HG03469 (cell line): Measurements from ENCODE around the gene PIAS4.
A peak's percentile ranks its signal among the peaks of the same experiment; 100 is the strongest.
"Not testable (repeated sequence)": the region's sequence is repeated elsewhere in the genome, so short reads cannot be mapped to it uniquely, and the experiment has no call there.

Experiments used
- ATAC-seq: cut with Tn5 transposase; IDR thresholded peaks from one replicate; pipeline ENCODE4 v1.9.1; 2021; ENCODE audit warnings: mild to moderate bottlenecking, moderate library complexity, moderate number of reproducible peaks; ENCODE audit not compliant: unreplicated experiment

The PIAS4 gene, protein sequence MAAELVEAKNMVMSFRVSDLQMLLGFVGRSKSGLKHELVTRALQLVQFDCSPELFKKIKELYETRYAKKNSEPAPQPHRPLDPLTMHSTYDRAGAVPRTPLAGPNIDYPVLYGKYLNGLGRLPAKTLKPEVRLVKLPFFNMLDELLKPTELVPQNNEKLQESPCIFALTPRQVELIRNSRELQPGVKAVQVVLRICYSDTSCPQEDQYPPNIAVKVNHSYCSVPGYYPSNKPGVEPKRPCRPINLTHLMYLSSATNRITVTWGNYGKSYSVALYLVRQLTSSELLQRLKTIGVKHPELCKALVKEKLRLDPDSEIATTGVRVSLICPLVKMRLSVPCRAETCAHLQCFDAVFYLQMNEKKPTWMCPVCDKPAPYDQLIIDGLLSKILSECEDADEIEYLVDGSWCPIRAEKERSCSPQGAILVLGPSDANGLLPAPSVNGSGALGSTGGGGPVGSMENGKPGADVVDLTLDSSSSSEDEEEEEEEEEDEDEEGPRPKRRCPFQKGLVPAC

DNA sequence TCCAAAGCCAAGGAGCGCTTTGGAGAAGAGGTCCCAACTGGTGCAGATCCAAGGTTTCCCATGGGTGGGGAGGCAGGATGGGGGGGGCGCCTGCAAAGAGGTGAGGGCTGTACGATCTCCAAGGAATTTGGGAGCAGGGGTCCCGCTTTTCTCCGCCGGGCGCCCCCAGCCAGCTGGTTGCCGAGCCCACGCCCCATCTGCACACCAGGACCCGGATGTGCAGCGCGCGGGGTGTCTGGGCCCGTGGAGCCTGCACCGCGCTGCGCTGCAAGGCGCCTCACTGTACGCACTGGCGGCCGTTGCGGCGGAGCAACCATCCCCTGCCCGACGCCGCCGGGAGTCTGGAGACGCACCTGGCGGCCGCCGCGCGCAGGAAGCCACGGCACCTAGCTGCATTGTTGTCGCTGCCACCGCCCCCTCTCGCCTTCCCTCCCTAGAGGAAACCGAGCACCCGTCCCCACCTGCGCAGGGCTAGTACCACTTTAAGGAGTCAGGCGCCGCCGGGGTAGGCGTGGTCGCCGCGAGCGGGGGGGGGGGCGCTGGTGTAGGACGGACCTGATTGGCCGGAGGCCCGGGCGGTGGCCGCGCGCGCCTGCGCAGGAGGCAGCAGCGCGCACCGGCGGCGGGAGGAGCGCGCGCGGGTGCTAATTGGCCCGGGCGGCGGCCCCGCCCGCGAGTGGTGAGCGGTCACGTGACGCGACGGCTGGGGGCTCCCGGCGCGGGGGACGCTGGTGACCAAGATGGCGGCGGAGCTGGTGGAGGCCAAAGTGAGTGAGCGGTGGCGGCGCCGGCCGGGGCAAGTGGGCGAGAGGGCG lies at the start of gene PIAS4:
Gene PIAS4, plus strand, starts transcription at position 716 of the 815 bp plus-strand sequence. Its CDS starts 25 bp downstream, at position 741.
- peak; percentile 59 for ATAC-seq

GRCh38 chr19:3958836-3959765 lies 48.4 kb upstream of the PIAS4 start:
- ATAC-seq = no peak

GRCh38 chr19:3959766-3960131 lies 47.8 kb upstream of the PIAS4 start:
- no peak for ATAC-seq

DNA sequence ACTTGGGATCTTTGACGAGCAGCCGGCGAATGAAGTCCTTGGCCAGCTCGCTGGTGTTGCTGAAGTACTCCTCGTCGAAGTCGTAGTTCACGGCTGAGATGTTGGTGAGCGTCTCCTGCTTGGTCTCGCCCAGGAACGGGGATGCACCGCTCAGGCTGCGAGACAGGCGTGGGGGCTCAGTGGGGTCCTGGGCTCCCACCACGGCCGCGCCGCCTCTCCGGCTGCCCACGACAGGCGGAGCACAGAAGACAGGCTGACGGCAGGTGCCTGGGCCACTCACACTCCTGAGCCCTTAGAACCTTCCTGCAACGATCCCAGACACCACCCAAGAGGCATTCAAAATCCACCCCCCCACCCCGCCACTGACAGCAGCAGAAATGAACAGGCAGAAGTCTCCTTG lies 46.5 kb upstream of the PIAS4 start:
- no peak for ATAC-seq

DNA sequence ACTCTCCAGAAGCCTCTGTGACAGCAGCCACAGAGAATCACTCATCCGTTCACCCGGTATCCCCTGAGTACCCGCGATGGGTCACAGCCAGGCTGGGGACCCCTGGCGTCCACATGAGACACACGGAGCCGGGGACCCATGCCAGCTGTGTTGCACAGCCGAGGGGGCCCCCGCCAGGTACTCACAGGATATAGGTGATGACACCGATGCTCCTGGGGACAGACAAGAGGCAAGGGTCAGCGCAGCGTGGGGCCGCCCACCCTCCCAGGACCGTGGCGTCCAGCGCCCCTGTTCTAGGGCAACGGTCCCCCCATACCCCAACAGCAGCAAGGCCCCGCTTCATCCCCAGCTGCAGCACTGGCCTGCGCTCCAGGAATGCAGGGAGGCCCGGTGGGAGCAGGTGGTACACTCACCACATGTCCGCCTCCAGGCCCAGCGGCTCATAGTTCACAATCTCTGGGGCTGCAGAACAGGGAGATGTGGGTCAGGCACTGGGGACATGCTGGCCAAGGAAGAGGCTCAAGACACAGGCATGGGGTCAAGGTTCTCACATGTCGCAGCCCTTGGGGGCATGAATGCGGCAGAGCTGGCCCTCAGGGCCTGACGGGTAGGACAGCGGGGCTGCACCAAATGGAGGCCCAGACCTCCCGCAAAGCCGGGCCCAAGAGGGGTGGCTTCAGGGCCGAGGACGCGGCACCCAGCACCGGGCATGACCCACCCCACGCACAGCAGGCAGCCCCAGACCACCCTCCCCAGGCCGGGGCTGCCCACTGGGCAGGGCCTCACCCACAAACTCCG lies 43.9 kb upstream of the PIAS4 start:
- ATAC-seq = no peak

GRCh38 chr19:3964256-3965194 lies 43.0 kb upstream of the PIAS4 start:
- no peak for ATAC-seq

DNA sequence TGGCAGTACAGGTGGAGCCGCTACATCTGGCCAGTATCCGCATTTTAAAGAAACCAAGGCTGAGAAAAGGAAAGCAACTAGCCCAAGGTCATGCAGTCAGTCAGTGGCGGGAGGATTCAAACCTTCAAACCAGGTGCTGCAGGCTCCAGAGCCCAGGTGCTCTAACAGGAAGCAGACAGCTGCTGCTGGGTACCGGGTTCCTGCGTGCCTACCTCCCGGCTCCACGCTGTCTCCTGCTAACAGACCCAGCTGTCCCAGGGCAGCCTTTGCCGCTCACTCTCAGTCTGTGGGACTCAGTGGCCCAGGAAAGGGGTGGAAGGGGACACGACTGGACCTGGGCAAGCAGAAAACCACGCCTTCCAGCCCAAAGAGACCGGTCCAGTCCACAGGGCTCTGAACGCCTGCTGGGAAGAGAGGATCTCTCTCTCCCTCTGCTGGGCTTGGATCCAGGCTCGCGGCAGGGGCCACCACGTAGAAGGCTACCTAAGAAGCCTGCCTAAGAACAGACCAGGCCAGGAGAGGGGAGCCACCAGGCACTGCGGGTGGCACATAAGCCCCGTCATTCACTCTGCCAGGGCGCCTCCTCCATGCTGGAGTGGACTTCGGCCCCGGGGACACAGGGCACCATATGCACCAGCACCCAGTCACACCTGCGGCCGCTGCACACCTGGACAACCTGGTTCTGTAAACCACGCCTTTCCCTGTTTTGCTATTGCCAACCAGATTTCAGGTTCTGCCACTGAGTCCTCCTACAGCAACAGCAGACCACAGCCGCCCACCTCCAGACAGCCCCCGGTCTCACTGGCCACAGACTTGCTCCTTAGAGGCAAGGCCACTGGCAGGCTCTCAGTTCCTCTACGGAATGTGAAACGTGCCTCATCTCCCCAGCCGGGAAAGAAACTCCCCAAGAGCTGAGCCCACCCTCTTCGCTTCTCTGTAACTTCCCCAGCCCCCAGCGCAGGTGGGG lies 41.2 kb upstream of the PIAS4 start:
- no peak for ATAC-seq

GRCh38 chr19:3967983-3968382 lies 39.6 kb upstream of the PIAS4 start:
- ATAC-seq = not testable (repeated sequence)

GRCh38 chr19:3968556-3969434 lies 38.7 kb upstream of the PIAS4 start:
- no peak for ATAC-seq

DNA sequence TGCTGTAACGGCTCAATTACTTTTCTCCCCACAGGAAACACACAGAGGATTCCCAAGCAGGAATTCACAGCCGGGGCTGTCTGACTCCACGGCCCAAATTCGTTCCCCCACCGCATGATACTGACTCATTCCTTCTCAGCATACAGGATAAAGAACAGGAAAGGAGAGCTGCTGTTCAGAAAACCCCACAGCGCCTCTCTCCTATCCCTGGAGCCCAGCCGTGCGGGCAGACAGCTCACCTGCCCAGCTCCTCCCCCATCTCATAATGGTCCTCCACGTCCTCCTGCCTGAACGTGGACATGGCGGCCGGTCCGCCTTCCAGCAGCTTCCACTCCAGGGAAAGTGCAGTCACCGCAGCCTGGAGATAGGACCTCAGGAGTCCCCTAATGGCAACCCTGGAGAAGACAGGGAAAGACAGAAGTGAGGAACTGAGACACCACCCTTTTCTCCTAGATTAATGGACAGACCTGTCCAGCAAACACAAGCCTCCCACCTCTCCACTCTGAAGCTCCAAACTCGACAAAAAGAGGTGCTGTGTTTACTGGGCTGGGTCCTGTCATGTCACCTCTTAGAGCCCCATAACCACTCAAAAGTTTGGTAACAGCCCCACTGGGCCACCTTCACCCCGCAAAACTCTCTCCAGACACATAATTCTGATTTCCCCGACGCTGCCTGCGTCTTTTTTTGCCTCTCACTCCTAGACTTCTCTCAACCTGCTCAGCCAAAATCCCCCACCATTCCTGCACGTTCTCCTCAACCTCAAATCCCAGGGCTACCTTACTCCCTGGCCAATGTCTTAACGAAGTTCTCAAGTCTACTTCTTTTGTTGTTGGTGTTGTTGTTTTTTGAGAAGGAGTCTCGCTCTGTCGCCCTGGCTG lies 37.9 kb upstream of the PIAS4 start:
- ATAC-seq = no peak

GRCh38 chr19:3970313-3970807 lies 37.2 kb upstream of the PIAS4 start:
- no peak for ATAC-seq

DNA sequence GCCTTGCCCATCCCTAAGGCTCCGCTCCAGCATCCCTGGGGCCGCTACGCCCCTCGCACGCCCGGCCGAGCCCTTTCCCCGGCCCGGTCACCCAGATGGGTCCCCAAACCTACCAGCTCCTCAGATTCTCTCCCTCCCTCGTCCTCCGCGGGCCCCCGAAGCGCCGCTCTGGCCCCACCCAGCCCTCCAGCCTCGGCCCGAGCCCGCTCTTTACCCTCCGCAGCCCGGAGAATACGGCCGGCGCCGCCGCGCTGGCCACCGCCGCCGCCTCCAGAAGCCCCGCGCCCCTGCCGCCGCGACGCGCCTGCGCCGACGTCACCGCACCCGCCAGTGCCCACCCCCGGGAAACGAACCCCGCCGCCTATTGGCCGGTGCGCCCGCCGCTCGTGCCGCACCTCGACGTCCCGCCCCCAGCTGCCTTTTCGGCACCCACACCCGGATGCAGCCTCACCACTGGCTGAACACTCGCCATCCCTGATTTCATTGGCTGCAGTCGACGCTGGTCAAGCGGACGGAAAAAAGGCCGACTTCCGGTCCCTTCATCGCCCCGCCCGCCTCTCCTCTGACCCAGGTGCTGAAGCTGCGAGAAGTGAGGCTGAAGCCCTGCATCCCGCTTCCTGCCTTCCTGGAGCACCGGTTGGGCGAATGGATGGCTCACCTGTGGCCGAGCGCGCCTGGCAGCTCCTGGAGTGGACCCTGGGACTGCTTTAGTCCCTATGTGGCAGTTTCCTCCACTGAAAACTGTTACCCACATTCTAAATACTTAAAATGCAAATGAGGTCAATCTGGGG lies 36.5 kb upstream of the PIAS4 start, which contains the start of gene DAPK3:
Gene DAPK3, minus strand, starts transcription at position 292 of the 791 bp plus-strand sequence. CDS start 1,364 bp downstream, outside the sequence.
- ATAC-seq = peak; percentile 84

GRCh38 chr19:3975144-3975543 lies 32.4 kb upstream of the PIAS4 start:
- ATAC-seq = no peak

DNA sequence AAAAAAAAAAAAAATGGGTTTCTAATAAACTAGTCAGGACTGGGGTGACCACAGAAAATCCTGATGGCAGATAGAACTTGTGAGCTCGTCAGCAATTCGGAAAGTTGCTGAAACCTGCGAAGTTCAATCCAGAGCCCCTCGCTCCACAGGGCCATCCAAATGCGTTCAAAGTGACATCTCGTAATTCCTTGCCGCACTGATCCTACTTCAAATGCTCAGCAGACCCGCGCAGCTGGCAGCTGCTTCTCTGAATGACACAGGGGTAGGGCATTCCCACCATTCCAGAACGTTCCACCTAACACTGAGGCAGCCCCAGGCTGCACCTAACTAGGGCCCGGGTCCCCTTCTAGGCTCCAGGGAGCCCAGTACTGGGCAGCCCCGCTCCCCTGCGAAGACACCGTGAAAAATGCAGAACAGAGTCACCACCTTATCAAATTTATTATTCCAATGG lies 31.9 kb upstream of the PIAS4 start:
- no peak for ATAC-seq
